ENCODE results near the gene DES.

DES gene

DNA sequence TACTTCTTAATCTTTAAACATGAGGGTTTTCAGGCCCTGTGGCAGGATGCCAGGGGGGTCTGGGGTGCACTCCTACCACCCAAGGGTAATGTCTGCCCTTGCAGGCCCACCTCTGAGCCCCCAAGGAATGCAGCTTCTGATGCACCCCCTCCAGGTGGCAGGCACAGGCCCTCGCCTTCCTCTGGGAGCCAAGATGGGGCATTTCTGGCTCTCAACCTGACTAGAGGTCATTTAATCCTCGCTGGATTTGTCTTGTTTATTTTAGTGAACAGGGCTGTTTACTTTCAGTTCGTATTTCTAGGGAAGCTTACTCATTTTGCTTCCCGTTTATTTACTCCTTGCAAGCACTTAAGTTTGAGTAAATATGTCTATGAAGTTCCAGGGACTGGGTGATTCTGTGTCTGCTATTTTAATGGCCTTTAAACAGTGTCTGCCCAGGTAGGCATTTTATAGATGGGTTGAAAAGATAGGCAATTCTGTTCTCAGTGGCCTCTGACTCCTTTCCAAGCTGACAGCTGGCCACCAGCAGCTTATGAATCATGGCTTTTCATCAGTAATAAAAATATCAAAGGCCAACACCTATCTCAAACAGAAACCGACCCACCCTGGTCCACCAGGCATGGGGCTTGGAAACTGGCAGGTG lies 19.3 kb upstream of the DES start:
- no peak overlapping the region for H3K27ac ChIP-seq
- DNase-seq (ENCODE audit: low spot score), result no peak
- TF ChIP-seq, protein P1, sequence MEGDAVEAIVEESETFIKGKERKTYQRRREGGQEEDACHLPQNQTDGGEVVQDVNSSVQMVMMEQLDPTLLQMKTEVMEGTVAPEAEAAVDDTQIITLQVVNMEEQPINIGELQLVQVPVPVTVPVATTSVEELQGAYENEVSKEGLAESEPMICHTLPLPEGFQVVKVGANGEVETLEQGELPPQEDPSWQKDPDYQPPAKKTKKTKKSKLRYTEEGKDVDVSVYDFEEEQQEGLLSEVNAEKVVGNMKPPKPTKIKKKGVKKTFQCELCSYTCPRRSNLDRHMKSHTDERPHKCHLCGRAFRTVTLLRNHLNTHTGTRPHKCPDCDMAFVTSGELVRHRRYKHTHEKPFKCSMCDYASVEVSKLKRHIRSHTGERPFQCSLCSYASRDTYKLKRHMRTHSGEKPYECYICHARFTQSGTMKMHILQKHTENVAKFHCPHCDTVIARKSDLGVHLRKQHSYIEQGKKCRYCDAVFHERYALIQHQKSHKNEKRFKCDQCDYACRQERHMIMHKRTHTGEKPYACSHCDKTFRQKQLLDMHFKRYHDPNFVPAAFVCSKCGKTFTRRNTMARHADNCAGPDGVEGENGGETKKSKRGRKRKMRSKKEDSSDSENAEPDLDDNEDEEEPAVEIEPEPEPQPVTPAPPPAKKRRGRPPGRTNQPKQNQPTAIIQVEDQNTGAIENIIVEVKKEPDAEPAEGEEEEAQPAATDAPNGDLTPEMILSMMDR (conservative IDR thresholded peaks at IDR 0.05; ENCODE audit: low read depth), result no peak
- ChIA-PET POLR2A (ENCODE audit: low non-redundant PET) (no interaction called here), CTCF (interaction anchor here (1.3 kb wide), 1 partner anchor 131 kb away, joined by 3 read pairs; no protein-coding TSS in a partner anchor)

DNA sequence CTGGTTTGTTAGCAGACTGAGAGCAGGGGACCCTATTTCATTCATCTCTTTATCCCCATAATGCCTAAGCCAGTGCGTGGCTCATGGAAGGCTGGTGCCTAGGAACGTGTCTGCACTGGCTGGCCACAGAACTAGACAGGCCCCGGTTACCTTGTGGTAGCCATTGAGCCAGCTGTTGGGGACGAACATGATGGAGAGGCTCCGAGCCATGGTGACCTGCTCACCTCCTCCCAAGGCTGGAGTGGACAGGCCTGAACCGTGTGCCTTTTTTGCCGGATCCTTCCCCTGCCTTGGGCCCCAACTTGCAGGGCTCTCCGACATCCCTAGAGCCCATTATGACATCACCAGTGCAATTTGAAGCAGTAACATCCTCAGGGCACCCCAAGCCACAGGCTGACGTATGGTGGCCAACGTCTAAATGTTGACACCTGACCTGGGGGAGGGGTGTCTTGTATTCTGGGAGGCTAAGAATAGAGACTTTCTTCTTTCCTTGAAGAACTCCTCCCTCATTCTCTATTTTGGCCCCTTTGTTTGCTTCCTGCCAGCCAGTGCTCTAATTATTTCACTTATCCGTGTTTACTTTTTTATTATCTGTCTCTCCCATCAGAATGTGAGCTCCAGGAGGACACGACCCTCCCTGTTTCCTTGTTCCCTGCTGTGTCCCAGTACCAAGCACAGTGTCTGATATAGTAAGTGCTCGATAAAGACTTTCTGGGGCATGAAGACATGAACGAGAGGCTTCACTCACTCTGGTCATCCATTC lies 18.3 kb upstream of the DES start:
- POLR2A ChIA-PET (ENCODE audit: low non-redundant PET), result no interaction called here
- DNase-seq (ENCODE audit: low spot score), result no peak
- H3K27ac ChIP-seq, result no peak overlapping the region
- TF ChIP-seq, protein P1 (conservative IDR thresholded peaks at IDR 0.05; ENCODE audit: low read depth), result no peak
- CTCF ChIA-PET, result interaction anchor here (1.3 to 5.4 kb wide), 2 partner anchors 130 kb away, joined by 3 to 96 read pairs; no protein-coding TSS in a partner anchor

DNA sequence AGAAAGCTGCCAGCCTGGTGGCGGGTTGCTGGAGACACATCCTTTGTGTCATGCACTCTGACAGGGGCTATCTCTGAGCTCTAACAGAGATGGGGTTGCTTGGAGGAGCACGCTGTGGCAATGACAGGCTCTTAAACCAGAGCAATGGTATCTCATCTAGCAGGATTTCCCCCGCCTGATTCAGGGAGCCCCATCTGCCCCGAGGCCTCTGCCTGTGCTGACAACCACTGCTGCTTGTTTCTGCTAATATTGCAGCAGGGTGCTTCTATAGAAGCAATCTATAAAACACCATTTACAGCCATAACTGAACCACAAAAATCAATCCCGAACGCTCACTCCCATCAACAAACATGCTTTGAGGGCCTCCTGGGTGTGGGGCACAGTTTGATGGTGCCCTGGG lies 17.6 kb upstream of the DES start:
- ChIA-PET POLR2A (ENCODE audit: low non-redundant PET) (no interaction called here), CTCF (interaction anchor here (5.4 kb wide), 1 partner anchor 130 kb away, joined by 96 read pairs; no protein-coding TSS in a partner anchor)
- TF ChIP-seq, protein P1 (conservative IDR thresholded peaks at IDR 0.05; ENCODE audit: low read depth), result no peak
- H3K27ac ChIP-seq, result no peak overlapping the region
- no peak for DNase-seq (ENCODE audit: low spot score)

DNA sequence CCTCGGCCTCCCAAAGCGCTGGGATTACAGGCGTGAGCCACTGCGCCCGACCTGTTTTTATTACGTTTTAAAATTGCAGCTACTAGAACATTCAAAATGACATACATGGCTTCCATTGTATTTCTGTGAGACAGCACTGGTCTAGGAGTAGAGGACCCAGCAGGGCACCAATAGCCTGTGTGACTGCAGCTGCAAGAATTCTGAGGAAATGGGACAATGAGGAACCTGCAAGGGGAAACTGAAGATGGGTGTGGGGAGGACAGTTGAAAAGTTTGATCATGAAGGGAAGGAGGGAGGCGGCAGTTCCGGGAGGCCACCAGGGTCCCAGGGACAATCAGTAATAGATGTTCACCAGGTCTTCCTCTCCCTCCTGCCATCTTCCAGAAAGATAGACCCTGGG lies 16.6 kb upstream of the DES start:
- CTCF ChIA-PET, result interaction anchor here (0.9 to 5.4 kb wide), 5 partner anchors 13 to 129 kb away, joined by 3 to 96 read pairs (median 5); a partner anchor contains a TSS
- no peak for DNase-seq (ENCODE audit: low spot score)
- H3K27ac ChIP-seq, result no peak overlapping the region
- POLR2A ChIA-PET (ENCODE audit: low non-redundant PET), result no interaction called here
- TF ChIP-seq, protein P1 (conservative IDR thresholded peaks at IDR 0.05; ENCODE audit: low read depth), result no peak

DNA sequence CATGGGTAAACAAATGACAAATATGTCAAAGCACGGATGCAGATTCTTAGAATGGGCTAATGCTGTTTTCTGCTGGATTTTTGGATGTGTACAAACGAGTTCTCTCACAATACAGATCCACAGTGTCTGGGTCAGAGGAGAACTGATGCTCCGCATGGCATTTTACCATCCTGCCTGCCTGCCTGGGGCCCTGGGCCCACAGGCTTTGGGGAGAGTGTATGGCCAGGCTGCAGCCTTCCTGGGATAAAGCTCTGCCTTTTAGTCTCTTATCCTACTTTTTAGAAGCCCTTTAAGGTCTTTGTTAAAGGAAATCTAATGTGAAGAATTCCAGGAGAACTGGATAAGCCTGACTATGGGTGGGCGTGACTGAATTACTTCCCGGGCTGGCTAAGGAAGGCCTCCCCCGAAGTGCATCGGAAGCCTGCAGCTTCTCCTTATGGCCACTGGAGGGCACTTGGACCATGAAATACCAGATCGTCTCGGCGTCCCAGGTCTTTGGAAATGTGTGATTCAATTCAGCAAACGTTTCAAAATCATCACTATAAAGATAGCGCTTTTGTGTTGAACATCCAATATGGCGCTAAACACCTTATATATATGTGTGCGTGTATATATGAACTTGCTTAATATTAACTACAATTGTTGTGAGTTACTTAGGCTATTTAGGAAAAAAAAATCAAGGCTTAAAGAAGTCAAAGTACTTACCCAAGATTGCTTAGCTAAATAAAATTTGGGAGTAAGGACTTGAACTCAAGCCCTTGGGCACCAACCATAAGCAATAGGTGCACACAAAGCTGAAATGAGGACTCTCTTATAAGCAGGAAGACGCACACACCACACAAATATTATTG lies 15.3 kb upstream of the DES start:
- no peak overlapping the region for H3K27ac ChIP-seq
- peak; percentile 76 for DNase-seq (ENCODE audit: low spot score)
- ChIA-PET CTCF (interaction anchor here (0.5 to 5.4 kb wide), 19 partner anchors 9 to 790 kb away, joined by 3 to 96 read pairs (median 3); a partner anchor contains a TSS), POLR2A (ENCODE audit: low non-redundant PET) (interaction anchor here (0.7 to 1.0 kb wide), 2 partner anchors 15 to 119 kb away, joined by 3 to 6 read pairs; no protein-coding TSS in a partner anchor)
- TF ChIP-seq, protein P1 (conservative IDR thresholded peaks at IDR 0.05; ENCODE audit: low read depth), result peak; percentile 92

DNA sequence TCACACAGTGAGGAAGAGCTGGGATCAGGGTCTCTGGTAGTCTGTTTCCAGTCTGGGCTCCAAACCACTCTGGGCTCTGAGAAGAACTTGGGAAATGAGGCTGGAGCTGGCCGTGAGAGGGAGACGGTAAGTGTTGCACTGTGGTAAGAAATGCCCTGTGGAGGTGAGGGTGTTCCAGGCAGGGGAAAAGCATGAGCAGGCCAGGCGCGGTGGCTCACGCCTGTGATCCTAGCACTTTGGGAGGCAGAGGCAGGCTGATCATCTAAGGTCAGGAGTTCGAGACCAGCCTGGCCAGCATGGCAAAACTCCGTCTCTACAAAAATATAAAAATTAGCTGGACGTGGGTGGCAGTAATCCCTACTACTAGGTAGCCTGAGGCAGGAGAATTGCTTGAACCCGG lies 14.3 kb upstream of the DES start:
- DNase-seq (ENCODE audit: low spot score), result no peak
- POLR2A ChIA-PET (ENCODE audit: low non-redundant PET), result interaction anchor here (1.0 kb wide), 2 partner anchors 15 to 118 kb away, joined by 3 read pairs; no protein-coding TSS in a partner anchor
- CTCF ChIA-PET, result interaction anchor here (0.5 to 5.4 kb wide), 8 partner anchors 38 to 317 kb away, joined by 3 to 96 read pairs (median 4); no protein-coding TSS in a partner anchor
- TF ChIP-seq, protein P1 (conservative IDR thresholded peaks at IDR 0.05; ENCODE audit: low read depth), result no peak
- H3K27ac ChIP-seq, result no peak overlapping the region

Data from RWPE1 (cell line).